DMS79 (cell line): ENCODE data around the gene SND1.

Experiments
- DNase-seq: peaks from one replicate; lab custom pipeline; 2025; lab: John Stamatoyannopoulos, UW

Gene SND1

GRCh38 chr7:127870231-127870907 is 218.4 kb downstream of the SND1 start:
- DNase-seq: no peak

GRCh38 chr7:127871226-127871625 is 219.2 kb downstream of the SND1 start:
- no peak for DNase-seq

GRCh38 chr7:127872122-127872521 is 220.1 kb downstream of the SND1 start:
- DNase-seq: no peak

- no peak for DNase-seq
Observed at GRCh38 chr7:127873151-127873550, 221.2 kb downstream of the SND1 start.

GRCh38 chr7:127873715-127874636 is 222.0 kb downstream of the SND1 start:
- no peak for DNase-seq

- no peak for DNase-seq
Observed at GRCh38 chr7:127874951-127875608, 223.1 kb downstream of the SND1 start.

- DNase-seq: no peak
Observed at GRCh38 chr7:127876393-127876792, 224.4 kb downstream of the SND1 start.

GRCh38 chr7:127877951-127878350 is 226.0 kb downstream of the SND1 start:
- no peak for DNase-seq

GRCh38 chr7:127878791-127879190 is 226.8 kb downstream of the SND1 start:
- no peak for DNase-seq

- DNase-seq: no peak
Observed at GRCh38 chr7:127879436-127879835, 227.4 kb downstream of the SND1 start.

- DNase-seq: no peak
Observed at GRCh38 chr7:127879942-127880341, 227.9 kb downstream of the SND1 start.

GRCh38 chr7:127880454-127880853 is 228.5 kb downstream of the SND1 start:
- no peak for DNase-seq

- DNase-seq: no peak
Observed at GRCh38 chr7:127881564-127881963, 229.6 kb downstream of the SND1 start.

- DNase-seq: no peak
Observed at GRCh38 chr7:127882313-127882920, 230.4 kb downstream of the SND1 start.

GRCh38 chr7:127884066-127884559 is 232.1 kb downstream of the SND1 start:
- DNase-seq: no peak

- no peak for DNase-seq
Observed at GRCh38 chr7:127885222-127885772, 233.3 kb downstream of the SND1 start.

- DNase-seq: no peak
Observed at GRCh38 chr7:127885843-127886242, 233.8 kb downstream of the SND1 start.

- no peak for DNase-seq
Observed at GRCh38 chr7:127886248-127886647, 234.3 kb downstream of the SND1 start.

GRCh38 chr7:127887096-127887495 is 235.1 kb downstream of the SND1 start:
- DNase-seq: no peak

- no peak for DNase-seq
Observed at GRCh38 chr7:127887631-127888030, 235.6 kb downstream of the SND1 start.

GRCh38 chr7:127888411-127888810 is 236.4 kb downstream of the SND1 start:
- DNase-seq: no peak

- DNase-seq: no peak
Observed at GRCh38 chr7:127888825-127889224, 236.8 kb downstream of the SND1 start.
